Fibroblast of lung (primary cell): ENCODE results near the gene RFX2. TPM values are rescaled to one million over a fixed set of nuclear protein-coding genes. Genes with fewer than 3 reads are reported as not detected.

Source experiments
- DNase-seq, 2 donors: peaks; one replicate each; pipeline versions ENCODE4 v3.0.0 to v3.0.0-alpha.2; 2010; ENCODE audit warnings: low read depth in 2 of 2
- H2AFZ ChIP-seq: 2 replicates; pipeline ENCODE4 v1.5.1; 2012; ENCODE audit warnings: low read length, control low read depth, inconsistent platforms
- H3K27ac ChIP-seq: 2 replicates; pipeline ENCODE4 v1.5.1; 2011; ENCODE audit warnings: low read length, control low read depth; ENCODE audit not compliant: insufficient read depth
- H3K27me3 ChIP-seq: 2 replicates; pipeline ENCODE4 v1.5.1; 2011; ENCODE audit warnings: mild to moderate bottlenecking, low read length; ENCODE audit not compliant: control insufficient read depth, insufficient read depth
- H3K36me3 ChIP-seq: 2 replicates; pipeline ENCODE4 v1.5.1; 2011; ENCODE audit warnings: low read length; ENCODE audit not compliant: control insufficient read depth, insufficient read depth
- H3K4me1 ChIP-seq: 2 replicates; pipeline ENCODE4 v1.5.1; 2011; ENCODE audit warnings: low read length; ENCODE audit not compliant: control insufficient read depth, insufficient read depth; ENCODE audit errors: extremely low read depth
- H3K4me2 ChIP-seq: 2 replicates; pipeline ENCODE4 v1.5.1; 2011; ENCODE audit warnings: low read length, control low read depth; ENCODE audit not compliant: insufficient read depth; ENCODE audit errors: extremely low read depth
- H3K4me3 ChIP-seq, 4 experiments: fragments of 200-600 bp in 1 of 4; sonication (generic) in 1 of 4; replicated peaks in 1 of 4; 2 replicates each; pipeline ENCODE4 v1.5.1; 2011 to 2016; ENCODE audit warnings: low read length in 4 of 4, low read depth in 3 of 4, mild to moderate bottlenecking in 3 of 4, control low read depth in 2 of 4, inconsistent platforms in 1 of 4, mixed read lengths in 1 of 4; ENCODE audit not compliant: insufficient read depth in 1 of 4; ENCODE audit errors: control extremely low read depth in 1 of 4
- H3K79me2 ChIP-seq: 2 replicates; pipeline ENCODE4 v1.5.1; 2012; ENCODE audit warnings: mild to moderate bottlenecking, low read length, inconsistent platforms; ENCODE audit not compliant: control insufficient read depth, insufficient read depth
- H3K9ac ChIP-seq: 2 replicates; pipeline ENCODE4 v1.5.1; 2011; ENCODE audit warnings: mild to moderate bottlenecking, low read length, control low read depth; ENCODE audit not compliant: insufficient read depth
- H3K9me3 ChIP-seq: 2 replicates; pipeline ENCODE4 v1.5.1; 2012; ENCODE audit warnings: low read depth, low read length; ENCODE audit not compliant: control insufficient read depth, insufficient read depth
- H4K20me1 ChIP-seq: 2 replicates; pipeline ENCODE4 v1.5.1; 2011; ENCODE audit warnings: low read length; ENCODE audit not compliant: control insufficient read depth, insufficient read depth; ENCODE audit errors: extremely low read depth
- CTCF ChIP-seq, 2 donors: IDR thresholded peaks in 1 of 2; conservative IDR thresholded peaks in 1 of 2; 1 replicate in 1 of 2; 2 replicates in 1 of 2; pipeline ENCODE4 v1.5.1; 2011 to 2012; ENCODE audit warnings: low read length in 2 of 2, control low read depth in 1 of 2, inconsistent platforms in 1 of 2, low read depth in 1 of 2, mild to moderate bottlenecking in 1 of 2
- EZH2 ChIP-seq: IDR thresholded peaks from 2 replicates; pipeline ENCODE4 v1.5.1; 2012; ENCODE audit warnings: low read length, control low read depth, mild to moderate bottlenecking; ENCODE audit errors: missing control alignments
- polyA plus RNA-seq, 2 donors: library from polyadenylated mRNA; depleted of rRNA in 1 of 2; stranded (reverse) in 1 of 2; unstranded in 1 of 2; fragments of >200 nt; gene quantifications; 2 replicates each; pipeline ENCODE4 v1.2.1, GENCODE V29; 2011 to 2012; ENCODE audit warnings: missing spikeins in 1 of 2
- total RNA-seq: library from RNA; depleted of rRNA; stranded (reverse); fragments of >200 nt; gene quantifications from 2 replicates; pipeline ENCODE4 v1.2.1, GENCODE V29; 2014

The RFX2 gene
- total and polyA plus RNA-seq, 2 donors (not counting 1 experiment from before 2014, with no cell fraction given), result 2.5 to 9.6 TPM

GRCh38 chr19:5996623-5997320, 113.5 kb downstream of the RFX2 start:
- H3K9me3 ChIP-seq, result no peaks in the 10 kb centered on the region
- TF ChIP-seq EZH2 (no peak), CTCF (conservative IDR thresholded peaks at IDR 0.05 in 1 of 2, IDR thresholded peaks at IDR 0.05 in 1 of 2; ENCODE audit: low read depth in 1 of 2, low read length in 2 of 2) (no peak)
- H4K20me1 ChIP-seq, result no peaks in the 10 kb centered on the region
- no peak overlapping the region for H3K4me3 ChIP-seq
- no peaks in the 10 kb centered on the region for H3K79me2 ChIP-seq
- no peak overlapping the region for H3K4me2 ChIP-seq
- H3K9ac ChIP-seq, result no peak overlapping the region
- no peak overlapping the region for H2AFZ ChIP-seq
- peaks cover 3% of the 10 kb centered on the region for H3K4me1 ChIP-seq
- H3K36me3 ChIP-seq, result no peaks in the 10 kb centered on the region
- H3K27me3 ChIP-seq, result no peaks in the 10 kb centered on the region
- no peak for DNase-seq
- no peak overlapping the region for H3K27ac ChIP-seq

GRCh38 chr19:5996102-5996501, 114.2 kb downstream of the RFX2 start:
- Histone ChIP-seq H3K4me1 (peaks cover 3% of the 10 kb centered on the region), H3K9me3 (no peaks in the 10 kb centered on the region), H3K79me2 (no peaks in the 10 kb centered on the region), H3K27ac (no peak overlapping the region), H4K20me1 (no peaks in the 10 kb centered on the region), H2AFZ (no peak overlapping the region), H3K27me3 (no peaks in the 10 kb centered on the region), H3K4me3 (no peak overlapping the region), H3K4me2 (no peak overlapping the region), H3K9ac (no peak overlapping the region), H3K36me3 (no peaks in the 10 kb centered on the region)
- no peak for TF ChIP-seq CTCF (conservative IDR thresholded peaks at IDR 0.05 in 1 of 2, IDR thresholded peaks at IDR 0.05 in 1 of 2; ENCODE audit: low read depth in 1 of 2, low read length in 2 of 2)
- TF ChIP-seq EZH2, result no peak
- no peak for DNase-seq

GRCh38 chr19:5995606-5996005, 114.7 kb downstream of the RFX2 start:
- no peaks in the 10 kb centered on the region for H3K27me3 ChIP-seq
- H2AFZ ChIP-seq, result no peak overlapping the region
- H3K4me2 ChIP-seq, result no peak overlapping the region
- no peaks in the 10 kb centered on the region for H3K36me3 ChIP-seq
- no peaks in the 10 kb centered on the region for H3K9me3 ChIP-seq
- H4K20me1 ChIP-seq, result no peaks in the 10 kb centered on the region
- peaks cover 3% of the 10 kb centered on the region for H3K4me1 ChIP-seq
- no peaks in the 10 kb centered on the region for H3K79me2 ChIP-seq
- no peak overlapping the region for H3K27ac ChIP-seq
- DNase-seq, result no peak
- H3K4me3 ChIP-seq, result no peak overlapping the region
- no peak overlapping the region for H3K9ac ChIP-seq
- TF ChIP-seq EZH2, result no peak
- no peak for TF ChIP-seq CTCF (conservative IDR thresholded peaks at IDR 0.05 in 1 of 2, IDR thresholded peaks at IDR 0.05 in 1 of 2; ENCODE audit: low read depth in 1 of 2, low read length in 2 of 2)
